Mesenchymal stem cell (in vitro differentiated cells and primary cell): Measurements from ENCODE around the gene SLC20A1.

Experiments
- DNase-seq: peaks from one replicate; pipeline ENCODE4 v3.0.0-alpha.2; 2013
- H2AFZ ChIP-seq: one replicate; pipeline ENCODE4 v1.6.1; 2013; ENCODE audit warnings: low read depth, mild to moderate bottlenecking, control low read depth, inconsistent platforms, low read length, moderate library complexity
- H2AK5ac ChIP-seq: 2 replicates; pipeline ENCODE4 v1.6.1; 2013; ENCODE audit warnings: low read length, moderate library complexity, mild to moderate bottlenecking, inconsistent platforms; ENCODE audit not compliant: severe bottlenecking
- H2BK120ac ChIP-seq: one replicate; pipeline ENCODE4 v1.6.1; 2013; ENCODE audit warnings: low read depth, mild to moderate bottlenecking, inconsistent platforms, low read length, moderate library complexity
- H2BK12ac ChIP-seq, 2 experiments: one replicate each; pipeline ENCODE4 v1.6.1; 2013; ENCODE audit warnings: inconsistent platforms in 2 of 2, low read length in 2 of 2, mild to moderate bottlenecking in 2 of 2, moderate library complexity in 2 of 2, control low read depth in 1 of 2
- H2BK15ac ChIP-seq: one replicate; pipeline ENCODE4 v1.6.1; 2013; ENCODE audit warnings: mild to moderate bottlenecking, low read depth, inconsistent platforms; ENCODE audit not compliant: poor library complexity, severe bottlenecking
- H2BK5ac ChIP-seq: 2 replicates; pipeline ENCODE4 v1.6.1; 2013; ENCODE audit warnings: low read depth, mild to moderate bottlenecking, low read length, control low read depth, inconsistent platforms; ENCODE audit not compliant: poor library complexity, severe bottlenecking
- H3K14ac ChIP-seq, 2 experiments: one replicate each; pipeline ENCODE4 v1.6.1; 2013; ENCODE audit warnings: inconsistent platforms in 2 of 2, low read length in 2 of 2, control low read depth in 1 of 2, mild to moderate bottlenecking in 1 of 2, moderate library complexity in 1 of 2
- H3K18ac ChIP-seq, 2 experiments: one replicate each; pipeline ENCODE4 v1.6.1; 2013; ENCODE audit warnings: inconsistent platforms in 2 of 2, low read length in 2 of 2, control low read depth in 1 of 2, low read depth in 1 of 2, mild to moderate bottlenecking in 1 of 2
- H3K23ac ChIP-seq, 2 experiments: one replicate each; pipeline ENCODE4 v1.6.1; 2013; ENCODE audit warnings: inconsistent platforms in 2 of 2, low read length in 2 of 2, mild to moderate bottlenecking in 2 of 2, moderate library complexity in 2 of 2, control low read depth in 1 of 2
- H3K27ac ChIP-seq: 2 replicates; pipeline ENCODE4 v1.5.1; 2013; ENCODE audit warnings: mild to moderate bottlenecking, moderate library complexity, low read length, control low read depth, inconsistent platforms; ENCODE audit not compliant: poor library complexity, severe bottlenecking
- H3K27me3 ChIP-seq, 2 experiments: 2 replicates each; pipeline versions ENCODE4 v1.6.1 to v1.7.0; 2013; ENCODE audit warnings: low read length in 2 of 2, mild to moderate bottlenecking in 2 of 2, moderate library complexity in 2 of 2, control low read depth in 1 of 2, inconsistent platforms in 1 of 2; ENCODE audit not compliant: control insufficient read depth in 1 of 2, insufficient read depth in 1 of 2
- H3K36me3 ChIP-seq, 2 experiments: 2 replicates each; pipeline versions ENCODE4 v1.6.1 to v1.7.0; 2013; ENCODE audit warnings: low read length in 2 of 2, control low read depth in 1 of 2, inconsistent platforms in 1 of 2, low read depth in 1 of 2, mild to moderate bottlenecking in 1 of 2; ENCODE audit not compliant: insufficient read depth in 2 of 2, control insufficient read depth in 1 of 2
- H3K4ac ChIP-seq, 2 experiments: one replicate each; pipeline ENCODE4 v1.6.1; 2013; ENCODE audit warnings: inconsistent platforms in 2 of 2, low read length in 2 of 2, mild to moderate bottlenecking in 2 of 2, moderate library complexity in 2 of 2, control low read depth in 1 of 2, low read depth in 1 of 2
- H3K4me1 ChIP-seq: 2 replicates; pipeline ENCODE4 v1.6.1; 2013; ENCODE audit warnings: low read depth, low read length, control low read depth; ENCODE audit not compliant: control insufficient read depth, insufficient read depth
- H3K4me2 ChIP-seq: 2 replicates; pipeline ENCODE4 v1.6.1; 2013; ENCODE audit warnings: low read length, mild to moderate bottlenecking, inconsistent platforms; ENCODE audit not compliant: poor library complexity, severe bottlenecking
- H3K4me3 ChIP-seq, 2 experiments: 2 replicates each; pipeline versions ENCODE4 v1.5.1 to v1.7.0; 2013; ENCODE audit warnings: low read length in 2 of 2, mild to moderate bottlenecking in 2 of 2, control low read depth in 1 of 2, low read depth in 1 of 2; ENCODE audit not compliant: insufficient read depth in 1 of 2
- H3K79me1 ChIP-seq: replicated peaks from 2 replicates; pipeline ENCODE4 v1.6.1; 2013; ENCODE audit warnings: mild to moderate bottlenecking, control low read depth, low read length, inconsistent platforms; ENCODE audit not compliant: poor library complexity, severe bottlenecking
- H3K9ac ChIP-seq: 2 replicates; pipeline ENCODE4 v1.7.0; 2013; ENCODE audit warnings: mild to moderate bottlenecking, low read length, moderate library complexity
- H3K9me3 ChIP-seq: 2 replicates; pipeline ENCODE4 v1.7.0; 2013; ENCODE audit warnings: mild to moderate bottlenecking, low read length; ENCODE audit not compliant: control insufficient read depth
- H4K8ac ChIP-seq: one replicate; pipeline ENCODE4 v1.6.1; 2013; ENCODE audit warnings: inconsistent platforms, mild to moderate bottlenecking, low read length, moderate library complexity
- H4K91ac ChIP-seq: one replicate; pipeline ENCODE4 v1.6.1; 2013; ENCODE audit warnings: mild to moderate bottlenecking, low read length, inconsistent platforms
- WGBS: methylation state at CpG from one replicate; pipeline ENCODE4 v1.1.7; 2013; ENCODE audit warnings: mixed read lengths; 5-methylcytosine and 5-hydroxymethylcytosine counted together

The SLC20A1 gene

DNA sequence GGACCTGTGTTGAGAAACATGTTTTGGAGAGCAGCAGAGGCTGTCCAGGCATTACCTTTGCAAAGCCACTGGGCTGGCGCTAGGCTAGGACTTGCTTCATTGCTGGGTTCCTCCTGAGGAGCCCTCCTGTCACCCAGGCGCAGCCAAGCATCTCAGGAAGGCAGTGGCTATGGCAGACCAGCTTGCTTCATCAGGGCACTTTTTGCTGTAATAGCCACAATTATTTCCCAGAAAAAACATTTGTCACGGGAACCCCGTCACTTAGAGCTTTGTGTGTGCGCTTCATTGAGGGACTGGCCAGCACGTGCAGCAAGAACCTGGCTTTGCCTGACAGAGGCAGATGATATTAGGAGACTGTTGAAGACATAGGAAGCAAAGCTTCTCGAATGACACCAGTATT, 36.4 kb downstream of the SLC20A1 start:
- Histone ChIP-seq H3K79me1 (no peaks in the 10 kb centered on the region), H3K18ac (no peak overlapping the region), H3K27me3 (no peaks in the 10 kb centered on the region), H3K27ac (no peak overlapping the region), H2BK12ac (no peak overlapping the region), H3K23ac (no peak overlapping the region), H3K9me3 (no peaks in the 10 kb centered on the region), H3K4me3 (no peak overlapping the region), H4K91ac (no peak overlapping the region), H2AK5ac (no peak overlapping the region), H3K4me1 (peaks cover 2% of the 10 kb centered on the region), H3K14ac (no peak overlapping the region), H4K8ac (no peak overlapping the region), H3K4ac (no peak overlapping the region), H3K9ac (no peak overlapping the region), H2AFZ (no peak overlapping the region), H2BK120ac (no peak overlapping the region), H3K36me3 (no peaks in the 10 kb centered on the region), H3K4me2 (no peak overlapping the region), H2BK15ac (no peak overlapping the region), H2BK5ac (no peak overlapping the region)
- WGBS: 95% methylated on average over 7 of the region's 7 CpGs
- DNase-seq: no peak

DNA sequence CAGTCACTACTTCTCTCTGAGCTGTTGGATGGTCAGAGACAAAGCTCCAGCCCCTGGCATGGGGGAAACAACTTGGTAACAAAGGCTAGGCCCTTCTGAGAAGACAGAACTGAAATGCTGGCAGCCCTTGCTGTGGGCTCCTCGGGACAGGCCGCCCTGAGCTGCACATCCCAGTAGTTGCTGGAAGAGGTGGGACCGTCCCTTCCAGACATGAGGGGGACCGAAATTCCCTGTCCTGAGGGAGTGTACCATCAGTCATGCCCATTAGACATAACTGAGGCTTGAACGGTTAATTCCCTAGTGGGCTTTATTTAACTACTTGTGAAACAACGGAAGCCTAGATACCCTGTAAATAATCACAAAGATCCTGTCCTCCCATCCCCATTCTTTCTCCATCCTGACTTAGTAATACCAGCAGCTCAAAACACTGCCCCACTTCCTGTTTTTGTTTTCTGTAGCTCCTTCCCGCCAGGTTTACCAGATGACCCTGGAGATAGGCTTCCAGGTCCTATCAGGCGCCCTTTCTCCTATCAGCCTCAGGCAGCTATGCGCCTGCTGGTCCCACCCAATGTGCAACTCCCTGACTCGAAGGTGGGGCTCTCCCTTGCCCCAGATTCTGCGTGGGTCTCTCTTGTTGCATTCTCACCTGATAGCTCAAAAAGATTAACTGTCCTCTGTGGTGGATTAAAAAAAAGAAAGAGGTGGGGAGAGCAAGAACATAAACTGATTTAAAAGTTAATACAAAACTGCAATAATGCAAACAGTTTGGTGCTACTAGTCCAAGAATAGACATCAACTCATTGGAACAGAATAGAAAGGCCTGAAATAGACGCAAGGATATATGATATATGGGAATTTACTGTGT, 38.0 kb downstream of the SLC20A1 start:
- no peak overlapping the region for H2BK12ac ChIP-seq
- DNase-seq: no peak
- 78% methylated on average over 12 of the region's 12 CpGs for WGBS
- no peak overlapping the region for H4K91ac ChIP-seq
- H3K27ac ChIP-seq: no peak overlapping the region
- H3K9ac ChIP-seq: no peak overlapping the region
- no peak overlapping the region for H2BK15ac ChIP-seq
- no peak overlapping the region for H2BK5ac ChIP-seq
- H4K8ac ChIP-seq: no peak overlapping the region
- no peak overlapping the region for H2AK5ac ChIP-seq
- no peak overlapping the region for H3K18ac ChIP-seq
- H3K4ac ChIP-seq: no peak overlapping the region
- H3K14ac ChIP-seq: no peak overlapping the region
- H3K4me2 ChIP-seq: no peak overlapping the region
- H3K23ac ChIP-seq: no peak overlapping the region
- H3K27me3 ChIP-seq: no peaks in the 10 kb centered on the region
- no peak overlapping the region for H2BK120ac ChIP-seq
- H3K79me1 ChIP-seq: no peaks in the 10 kb centered on the region
- no peak overlapping the region for H3K4me3 ChIP-seq
- H3K9me3 ChIP-seq: no peaks in the 10 kb centered on the region
- H2AFZ ChIP-seq: no peak overlapping the region
- H3K36me3 ChIP-seq: no peaks in the 10 kb centered on the region
- H3K4me1 ChIP-seq: peaks cover 2% of the 10 kb centered on the region

DNA sequence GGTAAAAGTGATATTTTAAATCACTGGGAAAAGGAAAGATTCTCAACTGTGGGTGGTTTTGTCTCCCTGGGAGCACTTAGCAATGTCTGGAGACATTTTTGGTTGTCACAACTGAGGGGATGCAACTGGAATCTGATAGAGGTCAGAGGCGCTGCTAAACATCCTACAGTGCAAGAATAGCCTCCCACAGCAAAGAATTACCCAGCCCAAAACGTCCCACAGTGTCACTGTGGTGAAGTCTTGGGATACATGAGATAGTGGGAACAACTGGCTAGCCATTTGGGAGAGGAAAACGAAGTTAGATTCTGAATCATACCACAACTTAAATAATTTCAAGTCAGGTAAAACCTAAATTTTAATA, 38.7 kb downstream of the SLC20A1 start:
- no peak for DNase-seq
- Histone ChIP-seq H3K4me1 (peaks cover 2% of the 10 kb centered on the region), H3K23ac (no peak overlapping the region), H3K4me2 (no peak overlapping the region), H3K79me1 (no peaks in the 10 kb centered on the region), H2BK120ac (no peak overlapping the region), H2AK5ac (no peak overlapping the region), H2BK15ac (no peak overlapping the region), H3K27ac (no peak overlapping the region), H3K27me3 (no peaks in the 10 kb centered on the region), H3K9ac (no peak overlapping the region), H3K14ac (no peak overlapping the region), H4K8ac (no peak overlapping the region), H2BK12ac (no peak overlapping the region), H2BK5ac (no peak overlapping the region), H3K4ac (no peak overlapping the region), H3K18ac (no peak overlapping the region), H3K36me3 (no peaks in the 10 kb centered on the region), H4K91ac (no peak overlapping the region), H2AFZ (no peak overlapping the region), H3K9me3 (no peaks in the 10 kb centered on the region), H3K4me3 (no peak overlapping the region)
- no CpG with 5 or more reads among the region's 3 CpGs for WGBS

DNA sequence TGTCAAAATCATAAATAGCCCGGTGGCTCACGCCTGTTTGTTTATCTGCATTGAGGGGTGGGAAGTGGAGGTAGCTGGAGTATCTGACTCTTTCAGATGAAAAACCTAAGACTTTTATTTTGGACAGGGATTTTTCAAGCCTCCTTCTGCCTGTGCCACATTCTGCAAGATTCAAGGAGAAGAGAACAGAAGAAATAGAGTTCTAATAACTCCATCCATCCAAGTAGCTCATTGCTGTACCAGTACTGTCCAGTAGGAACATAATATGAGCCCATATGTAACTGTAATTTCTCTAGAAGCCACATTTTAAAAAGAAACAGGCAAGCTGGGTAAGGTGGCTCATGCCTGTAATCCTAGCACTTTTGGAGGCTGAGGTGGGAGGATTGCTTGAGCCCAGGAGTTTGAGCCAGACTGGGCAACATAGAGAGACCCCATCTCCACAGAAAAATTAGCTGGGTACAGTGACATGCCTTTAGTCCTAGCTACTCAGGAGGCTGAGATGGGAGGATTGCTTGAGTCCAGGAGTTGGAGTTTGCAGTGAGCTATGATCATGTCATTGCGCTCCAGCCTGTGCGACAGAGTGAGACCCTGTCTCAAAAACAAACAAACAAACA, 39.6 kb downstream of the SLC20A1 start:
- H3K4ac ChIP-seq: no peak overlapping the region

More for the DNA sequence above, 39.6 kb downstream of the SLC20A1 start:
- Histone ChIP-seq H4K91ac (no peak overlapping the region), H3K4me2 (no peak overlapping the region), H3K4me3 (no peak overlapping the region), H4K8ac (no peak overlapping the region), H3K27me3 (no peaks in the 10 kb centered on the region), H3K9me3 (no peaks in the 10 kb centered on the region), H3K79me1 (no peaks in the 10 kb centered on the region), H3K4me1 (no peaks in the 10 kb centered on the region), H3K14ac (no peak overlapping the region), H2AFZ (no peak overlapping the region), H3K9ac (no peak overlapping the region), H2BK15ac (no peak overlapping the region), H2BK12ac (no peak overlapping the region), H2AK5ac (no peak overlapping the region), H3K18ac (no peak overlapping the region), H3K27ac (no peak overlapping the region), H3K23ac (no peak overlapping the region), H2BK5ac (no peak overlapping the region), H3K36me3 (no peaks in the 10 kb centered on the region), H2BK120ac (no peak overlapping the region)
- WGBS: 76% methylated on average over 2 of the region's 4 CpGs
- DNase-seq: no peak
